Neutrophil (primary cell): ENCODE measurements around the gene RFLNA.
A peak's percentile ranks its signal among the peaks of the same experiment; 100 is the strongest.
"Not testable (repeated sequence)": the region's sequence is repeated elsewhere in the genome, so short reads cannot be mapped to it uniquely, and the experiment has no call there.

Experiments
- H3K27ac ChIP-seq: fragments of 200-600 bp; sonication (generic); 2 replicates; pipeline ENCODE4 v1.5.1; 2016; ENCODE audit warnings: mild to moderate bottlenecking, moderate library complexity
- H3K27me3 ChIP-seq: fragments of 200-600 bp; sonication (generic); 2 replicates; pipeline ENCODE4 v1.6.0; 2016; ENCODE audit warnings: mild to moderate bottlenecking
- H3K36me3 ChIP-seq: fragments of 200-600 bp; sonication (generic); 2 replicates; pipeline ENCODE4 v1.5.1; 2017
- H3K4me1 ChIP-seq, 2 experiments: fragments of 200-600 bp in 1 of 2; sonication (generic) in 1 of 2; 1 replicate in 1 of 2; 2 replicates in 1 of 2; pipeline versions ENCODE4 v1.5.1 to v1.6.1; 2013 to 2016; ENCODE audit warnings: low read depth in 1 of 2, low read length in 1 of 2, mild to moderate bottlenecking in 1 of 2, moderate library complexity in 1 of 2; ENCODE audit not compliant: control insufficient read depth in 1 of 2, insufficient read depth in 1 of 2
- H3K4me3 ChIP-seq, 2 experiments: fragments of 200-600 bp in 1 of 2; sonication (generic) in 1 of 2; 1 replicate in 1 of 2; 2 replicates in 1 of 2; pipeline ENCODE4 v1.5.1; 2013 to 2016; ENCODE audit warnings: low read depth in 1 of 2, low read length in 1 of 2, mild to moderate bottlenecking in 1 of 2, moderate library complexity in 1 of 2
- H3K9me3 ChIP-seq: fragments of 200-600 bp; sonication (generic); 2 replicates; pipeline ENCODE4 v1.5.1; 2016
- CTCF ChIP-seq: fragments of 200-600 bp; sonication (generic); IDR thresholded peaks from 2 replicates; pipeline ENCODE4 v1.5.1; 2016; ENCODE audit warnings: antibody characterized with exemption

RFLNA gene

GRCh38 chr12:124318278-124319020, 23.6 kb downstream of the RFLNA start:
- Histone ChIP-seq H3K36me3 (peaks cover 1% of the 10 kb centered on the region), H3K9me3 (peaks cover under 1% of the 10 kb centered on the region), H3K27ac (no peak overlapping the region), H3K4me3 (no peak overlapping the region), H3K4me1 (no peaks in the 10 kb centered on the region), H3K27me3 (no peaks in the 10 kb centered on the region)
- no peak for TF ChIP-seq CTCF

DNA sequence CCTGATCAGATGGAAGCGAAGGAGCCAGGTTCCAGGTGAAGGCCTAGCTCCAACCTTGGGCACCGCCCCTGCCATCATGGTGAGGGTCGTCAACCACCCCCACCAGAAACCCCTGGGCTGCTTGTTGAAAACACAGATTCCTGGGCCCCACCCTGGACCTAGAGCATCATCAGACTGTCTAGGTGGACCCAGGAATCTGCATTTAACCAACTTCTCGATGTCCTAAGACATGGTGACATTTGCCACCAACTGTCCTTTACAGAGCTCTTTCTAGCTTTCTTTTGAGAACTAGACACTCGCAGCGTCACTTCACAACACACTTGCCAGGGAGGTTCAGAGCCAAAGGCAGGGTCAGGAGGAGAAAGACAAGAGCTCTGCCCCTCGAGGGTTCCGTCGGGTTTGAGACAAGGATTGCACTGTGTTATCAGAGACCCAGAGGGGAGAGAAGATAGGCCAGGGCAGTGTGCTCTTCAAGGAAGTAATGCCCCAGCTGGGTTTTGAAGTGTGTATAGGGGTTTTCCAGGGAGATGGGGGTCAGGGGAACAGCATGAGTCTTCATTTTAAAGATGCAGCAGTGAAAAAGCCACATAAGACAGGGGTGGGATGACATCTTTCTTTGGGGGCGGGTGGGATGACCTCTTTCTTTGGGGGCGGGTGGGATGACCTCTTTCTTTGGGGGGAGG, 24.6 kb downstream of the RFLNA start:
- no peaks in the 10 kb centered on the region for H3K27me3 ChIP-seq
- no peak for TF ChIP-seq CTCF
- no peak overlapping the region for H3K27ac ChIP-seq
- peaks cover 6% of the 10 kb centered on the region for H3K9me3 ChIP-seq
- peaks cover 12% of the 10 kb centered on the region for H3K36me3 ChIP-seq
- no peak overlapping the region for H3K4me3 ChIP-seq
- no peaks in the 10 kb centered on the region for H3K4me1 ChIP-seq

DNA sequence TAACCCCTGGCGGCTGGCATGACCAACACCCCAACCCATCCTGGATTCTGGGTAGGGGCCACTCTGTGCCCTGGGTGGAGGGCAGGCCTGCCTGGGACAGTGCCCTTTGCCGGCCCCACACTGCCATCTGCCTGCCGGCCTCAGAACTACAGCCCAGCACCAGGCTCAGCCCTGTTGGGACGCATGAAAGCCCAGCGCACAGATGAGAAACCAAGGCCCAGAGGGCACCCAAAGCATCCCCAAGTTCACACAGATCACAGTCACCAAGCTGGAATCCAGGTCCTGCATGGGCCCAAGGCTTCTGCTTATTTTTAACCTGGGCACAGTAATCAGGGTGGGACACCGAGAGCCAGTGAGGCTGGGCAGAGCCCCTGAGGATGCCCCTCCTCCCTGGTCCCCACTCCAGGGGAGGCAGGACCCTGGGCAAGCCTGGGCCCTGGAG, 26.2 kb downstream of the RFLNA start:
- peaks cover 27% of the 10 kb centered on the region for H3K36me3 ChIP-seq
- no peak overlapping the region for H3K27ac ChIP-seq
- no peaks in the 10 kb centered on the region for H3K27me3 ChIP-seq
- H3K4me1 ChIP-seq: no peaks in the 10 kb centered on the region
- H3K9me3 ChIP-seq: peaks cover 6% of the 10 kb centered on the region
- no peak overlapping the region for H3K4me3 ChIP-seq
- peak; percentile 57 for TF ChIP-seq CTCF

DNA sequence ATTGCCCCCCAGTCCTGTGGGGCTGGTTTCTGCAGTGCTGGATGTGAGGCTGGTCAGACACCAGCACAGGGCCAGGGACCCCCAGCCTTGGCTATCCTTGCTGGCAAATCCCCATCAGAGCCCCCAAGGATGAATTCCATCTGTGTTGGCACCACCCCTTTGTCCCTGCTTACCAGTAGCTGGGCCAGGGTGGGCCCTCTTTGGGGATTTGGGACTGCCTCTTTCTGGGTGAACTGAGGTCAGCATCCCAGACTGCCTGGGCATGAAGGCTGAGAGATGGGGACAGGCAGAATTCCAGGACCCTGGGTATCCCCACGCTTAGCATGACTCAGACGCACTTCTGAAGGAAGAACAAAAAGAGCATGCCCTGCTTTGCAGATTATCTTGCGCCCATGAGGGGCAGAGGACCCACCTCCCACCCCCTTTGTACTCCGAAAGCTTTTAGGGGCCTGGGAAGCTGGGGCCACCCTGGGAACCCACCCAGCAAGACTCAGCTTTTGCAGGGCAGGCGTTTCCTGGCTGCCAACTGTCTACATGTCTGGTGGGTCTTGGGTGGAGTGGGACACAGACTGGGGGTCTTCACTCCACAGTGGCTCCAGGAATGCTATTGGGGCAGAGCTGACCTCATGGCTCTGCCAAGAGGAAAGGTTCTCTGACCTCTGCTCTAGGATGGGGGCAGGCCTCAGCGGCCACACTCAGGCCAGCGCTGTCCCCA, 26.8 kb downstream of the RFLNA start:
- Histone ChIP-seq H3K4me3 (no peak overlapping the region), H3K27ac (no peak overlapping the region), H3K9me3 (peaks cover 6% of the 10 kb centered on the region), H3K36me3 (peaks cover 34% of the 10 kb centered on the region), H3K4me1 (no peaks in the 10 kb centered on the region), H3K27me3 (no peaks in the 10 kb centered on the region)
- TF ChIP-seq CTCF: no peak

DNA sequence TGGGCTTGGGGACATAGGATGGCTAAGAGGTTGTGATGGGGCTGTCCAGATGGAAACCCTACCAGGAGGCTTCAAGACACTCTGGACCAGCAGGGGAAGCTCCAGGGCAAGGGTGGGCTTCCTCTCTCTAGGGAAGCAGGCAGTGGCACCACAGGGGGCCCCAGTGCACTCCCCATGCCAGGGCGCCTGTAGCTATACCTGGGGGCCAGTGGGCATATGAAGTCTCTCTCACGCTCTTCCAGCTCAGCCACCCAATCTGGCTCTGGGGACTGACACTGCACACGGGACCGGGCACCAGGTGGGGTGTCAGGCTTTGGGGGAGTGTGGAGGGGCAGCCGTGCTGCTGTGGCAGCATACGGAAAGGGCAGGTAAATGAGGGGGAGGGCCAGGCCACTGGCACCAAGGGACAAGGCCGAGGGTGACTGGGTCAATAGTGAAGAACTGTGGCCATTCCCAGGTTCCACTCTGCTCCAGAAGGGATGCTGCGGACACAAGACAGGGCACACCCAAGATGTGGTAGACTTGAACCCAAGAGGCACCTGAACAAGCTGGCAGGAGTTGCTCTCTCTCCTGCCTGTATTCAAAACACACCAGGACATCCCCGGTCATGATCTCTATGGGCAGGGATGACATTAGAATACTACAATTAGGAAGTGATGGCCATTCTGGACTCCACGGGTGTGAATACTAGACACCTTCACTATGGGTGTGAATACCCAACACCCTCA, 27.5 kb downstream of the RFLNA start:
- H3K36me3 ChIP-seq: peaks cover 41% of the 10 kb centered on the region
- no peak for TF ChIP-seq CTCF

DNA sequence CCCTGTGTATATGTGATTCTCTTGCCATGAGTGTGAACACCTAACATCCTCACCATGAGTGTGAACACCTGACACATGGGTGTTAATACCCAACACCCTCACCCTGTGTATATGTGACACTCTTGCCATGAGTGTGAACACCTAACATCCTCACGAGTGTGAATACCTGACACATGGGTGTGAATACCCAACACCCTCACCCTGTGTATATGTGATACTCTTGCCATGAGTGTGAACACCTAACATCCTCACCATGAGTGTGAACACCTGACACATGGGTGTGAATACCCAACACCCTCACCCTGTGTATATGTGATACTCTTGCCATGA, 28.1 kb downstream of the RFLNA start:
- H3K4me3 ChIP-seq, H3K4me1 ChIP-seq, H3K9me3 ChIP-seq, H3K27ac ChIP-seq, H3K27me3 ChIP-seq: not testable (repeated sequence)
- peaks cover 43% of the 10 kb centered on the region for H3K36me3 ChIP-seq

More for the DNA sequence above, 27.5 kb downstream of the RFLNA start:
- no peaks in the 10 kb centered on the region for H3K4me1 ChIP-seq
- H3K9me3 ChIP-seq: peaks cover 6% of the 10 kb centered on the region
- H3K27ac ChIP-seq: no peak overlapping the region
- no peak overlapping the region for H3K4me3 ChIP-seq
- no peaks in the 10 kb centered on the region for H3K27me3 ChIP-seq
